A673 (cell line): Measurements from ENCODE around the gene PCSK1. TPM values are rescaled to one million over a fixed set of nuclear protein-coding genes. Genes with fewer than 3 reads are reported as not detected.

Experiments used
- BruUV-seq: library from RNA; stranded (reverse); fragments of 400-500 nt; replicated peaks from 2 replicates; lab custom pipeline; 2021; lab: Mats Ljungman, UMichigan
- CTCF ChIA-PET: fragments of 300-600 bp; sonication (Branson Sonifier 250); formaldehyde crosslinking; loops from one replicate; lab custom pipeline; 2022; ENCODE audit warnings: antibody characterized with exemption; lab: Charles Lee
- POLR2A ChIA-PET: fragments of 300-600 bp; sonication (Branson Sonifier 250); formaldehyde crosslinking; loops from one replicate; lab custom pipeline; 2022; ENCODE audit warnings: antibody characterized with exemption; ENCODE audit not compliant: low non-redundant PET; lab: Charles Lee
- DNase-seq: peaks from one replicate; pipeline ENCODE4 v3.0.0-alpha.2; 2015; ENCODE audit warnings: low spot score
- H3K27ac ChIP-seq: fragments of 200-600 bp; sonication (generic); 2 replicates; pipeline ENCODE4 v1.5.1; 2016; ENCODE audit warnings: mixed run types, low read depth, mild to moderate bottlenecking, mixed read lengths, antibody characterized with exemption, low read length; ENCODE audit not compliant: poor library complexity, severe bottlenecking
- H3K27me3 ChIP-seq: fragments of 200-600 bp; sonication (generic); replicated peaks from 2 replicates; pipeline ENCODE4 v1.6.1; 2017; ENCODE audit warnings: mixed run types, low read depth, mild to moderate bottlenecking, mixed read lengths, antibody characterized with exemption, low read length; ENCODE audit not compliant: insufficient read depth, poor library complexity
- H3K36me3 ChIP-seq: fragments of 200-600 bp; sonication (generic); 2 replicates; pipeline ENCODE4 v1.6.1; 2016; ENCODE audit warnings: mixed run types, mild to moderate bottlenecking, mixed read lengths, antibody characterized with exemption, low read length; ENCODE audit not compliant: insufficient read depth, poor library complexity, severe bottlenecking
- H3K4me1 ChIP-seq: fragments of 200-600 bp; sonication (generic); 2 replicates; pipeline ENCODE4 v1.6.1; 2017; ENCODE audit warnings: mixed run types, mild to moderate bottlenecking, mixed read lengths, antibody characterized with exemption, low read length; ENCODE audit not compliant: insufficient read depth, poor library complexity, severe bottlenecking
- H3K4me3 ChIP-seq: fragments of 200-600 bp; sonication (generic); 2 replicates; pipeline ENCODE4 v1.5.1; 2016; ENCODE audit warnings: low read depth, mixed run types, mild to moderate bottlenecking, mixed read lengths, low read length; ENCODE audit not compliant: poor library complexity, severe bottlenecking
- H3K9me3 ChIP-seq: fragments of 200-600 bp; sonication (generic); 2 replicates; pipeline ENCODE4 v1.6.1; 2016; ENCODE audit warnings: mixed run types, low read depth, mild to moderate bottlenecking, mixed read lengths, antibody characterized with exemption, low read length; ENCODE audit not compliant: poor library complexity, severe bottlenecking
- EZH2 ChIP-seq: fragments of 200-600 bp; sonication (generic); IDR thresholded peaks from 2 replicates; pipeline ENCODE4 v1.6.1; 2017; ENCODE audit warnings: borderline replicate concordance, low read depth, mild to moderate bottlenecking, mixed read lengths, antibody characterized with exemption, low read length; ENCODE audit not compliant: poor library complexity, severe bottlenecking
- intact Hi-C: fragments of 100-400 bp; cut with micrococcal nuclease; formaldehyde crosslinking; loops from one replicate; pipeline ENCODE4 v1.10.0; 2022; ENCODE audit not compliant: unreplicated experiment
- total RNA-seq: library from RNA; stranded (reverse); gene quantifications from 2 replicates; pipeline ENCODE4 v1.2.3, GENCODE V29; 2021
- TF ChIP-seq, protein P1 (sequence below): fragments of 300-800, 200-600 bp; sonication (generic); conservative IDR thresholded peaks from 2 replicates; pipeline ENCODE4 v1.5.1; 2017; ENCODE audit warnings: low read depth, mild to moderate bottlenecking, antibody characterized with exemption, low read length, moderate library complexity, mixed read lengths

The PCSK1 gene
- total RNA-seq, 1 experiment from 2014 or later: 0.92 TPM

DNA sequence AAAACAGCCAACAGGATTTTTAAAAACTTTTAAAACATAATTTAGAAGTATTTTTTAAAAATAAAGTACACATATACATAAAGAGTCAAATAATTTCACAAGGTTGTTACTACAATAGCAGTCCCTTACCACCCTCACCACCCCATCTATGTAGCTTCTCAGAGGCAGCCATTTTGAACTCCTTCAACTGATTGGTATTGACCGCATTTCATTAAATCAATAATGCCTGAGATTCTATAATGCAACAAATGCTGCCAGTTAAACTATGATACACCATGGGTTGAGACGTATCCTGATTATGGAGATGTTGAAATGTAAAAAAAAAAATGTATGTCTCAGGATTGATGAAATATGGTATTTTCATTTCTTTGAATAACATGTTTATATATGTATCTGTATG lies 78.8 kb downstream of the PCSK1 start:
- no peak overlapping the region for H3K4me3 ChIP-seq
- H3K9me3 ChIP-seq: no peaks in the 10 kb centered on the region
- no TSS peak for BruUV-seq
- H3K27ac ChIP-seq: no peak overlapping the region
- no peaks in the 10 kb centered on the region for H3K4me1 ChIP-seq
- intact Hi-C loops: no loop called here
- no peak for DNase-seq
- TF ChIP-seq, protein P1, sequence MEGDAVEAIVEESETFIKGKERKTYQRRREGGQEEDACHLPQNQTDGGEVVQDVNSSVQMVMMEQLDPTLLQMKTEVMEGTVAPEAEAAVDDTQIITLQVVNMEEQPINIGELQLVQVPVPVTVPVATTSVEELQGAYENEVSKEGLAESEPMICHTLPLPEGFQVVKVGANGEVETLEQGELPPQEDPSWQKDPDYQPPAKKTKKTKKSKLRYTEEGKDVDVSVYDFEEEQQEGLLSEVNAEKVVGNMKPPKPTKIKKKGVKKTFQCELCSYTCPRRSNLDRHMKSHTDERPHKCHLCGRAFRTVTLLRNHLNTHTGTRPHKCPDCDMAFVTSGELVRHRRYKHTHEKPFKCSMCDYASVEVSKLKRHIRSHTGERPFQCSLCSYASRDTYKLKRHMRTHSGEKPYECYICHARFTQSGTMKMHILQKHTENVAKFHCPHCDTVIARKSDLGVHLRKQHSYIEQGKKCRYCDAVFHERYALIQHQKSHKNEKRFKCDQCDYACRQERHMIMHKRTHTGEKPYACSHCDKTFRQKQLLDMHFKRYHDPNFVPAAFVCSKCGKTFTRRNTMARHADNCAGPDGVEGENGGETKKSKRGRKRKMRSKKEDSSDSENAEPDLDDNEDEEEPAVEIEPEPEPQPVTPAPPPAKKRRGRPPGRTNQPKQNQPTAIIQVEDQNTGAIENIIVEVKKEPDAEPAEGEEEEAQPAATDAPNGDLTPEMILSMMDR: no peak
- no peak for TF ChIP-seq EZH2
- no peaks in the 10 kb centered on the region for H3K27me3 ChIP-seq
- ChIA-PET CTCF (interaction anchor here (0.6 kb wide), 1 partner anchor 398 kb away, joined by 18 read pairs; no protein-coding TSS in a partner anchor), POLR2A (no interaction called here)
- H3K36me3 ChIP-seq: no peaks in the 10 kb centered on the region

DNA sequence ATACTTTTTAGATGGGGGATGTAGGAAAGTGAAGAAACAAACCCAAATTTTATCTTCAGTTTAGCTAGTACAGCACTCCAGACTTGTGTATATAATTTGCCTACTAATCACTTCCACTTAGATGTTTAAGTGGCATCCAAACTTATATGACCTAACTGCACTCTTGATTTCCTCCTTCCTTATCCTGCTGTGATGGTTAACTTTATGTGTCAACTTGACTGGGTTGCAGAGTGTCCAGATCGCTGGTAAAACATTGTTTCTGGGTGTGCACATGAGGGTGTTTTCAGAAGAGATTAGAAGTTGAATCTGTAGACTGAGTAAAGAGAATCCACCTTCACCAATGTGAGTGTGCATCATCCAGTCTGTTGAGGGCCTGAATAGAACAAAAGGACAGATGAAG lies 79.8 kb downstream of the PCSK1 start:
- ChIA-PET CTCF (no interaction called here), POLR2A (no interaction called here)
- Histone ChIP-seq H3K27ac (no peak overlapping the region), H3K36me3 (no peaks in the 10 kb centered on the region), H3K4me1 (no peaks in the 10 kb centered on the region), H3K27me3 (no peaks in the 10 kb centered on the region), H3K4me3 (no peak overlapping the region), H3K9me3 (no peaks in the 10 kb centered on the region)
- TF ChIP-seq EZH2: no peak
- TF ChIP-seq, protein P1: no peak
- no peak for DNase-seq
- intact Hi-C loops: no loop called here
- no TSS peak for BruUV-seq

DNA sequence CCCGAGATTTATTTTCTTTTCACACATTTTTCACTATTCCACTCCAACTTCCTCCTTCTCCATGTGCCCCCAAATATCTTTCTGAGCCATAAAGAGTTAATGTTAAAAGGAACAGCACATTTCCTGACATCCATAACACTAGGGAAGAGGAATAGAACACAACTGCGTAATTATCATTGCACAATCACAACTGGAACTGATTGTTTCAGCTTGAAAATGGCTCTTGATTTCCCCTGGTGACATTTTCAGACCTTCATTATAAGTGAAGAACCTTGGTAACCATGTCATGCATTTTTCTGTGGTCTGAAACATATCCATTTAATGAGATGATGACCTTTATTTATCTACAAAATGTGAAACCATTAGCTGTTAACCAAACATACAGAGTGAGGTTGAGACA lies 82.4 kb downstream of the PCSK1 start:
- no peak overlapping the region for H3K4me3 ChIP-seq
- TF ChIP-seq, protein P1: no peak
- TF ChIP-seq EZH2: no peak
- H3K27me3 ChIP-seq: no peaks in the 10 kb centered on the region
- no TSS peak for BruUV-seq
- DNase-seq: peak; percentile 17
- H3K27ac ChIP-seq: no peak overlapping the region
- POLR2A ChIA-PET: no interaction called here
- H3K36me3 ChIP-seq: no peaks in the 10 kb centered on the region
- CTCF ChIA-PET: no interaction called here
- intact Hi-C loops: no loop called here
- H3K9me3 ChIP-seq: no peaks in the 10 kb centered on the region
- no peaks in the 10 kb centered on the region for H3K4me1 ChIP-seq
